ENCODE data around the gene CD151.

GRCh38 chr11:837990-838307 lies 5.2 kb downstream of the CD151 start:
- TF ChIP-seq CTCF (optimal IDR thresholded peaks at IDR 0.05 in 1 of 3, IDR thresholded peaks at IDR 0.05 in 1 of 3, conservative IDR thresholded peaks at IDR 0.05 in 1 of 3; ENCODE audit: extremely low read depth in 1 of 3, insufficient read depth in 2 of 3, low read length in 3 of 3) (no peak), EZH2 (IDR thresholded peaks at IDR 0.05; ENCODE audit: low read length) (no peak)
